Smooth muscle cell (in vitro differentiated cells): ENCODE data around the gene TRIL. TPM values are rescaled to one million over a fixed set of nuclear protein-coding genes. Genes with fewer than 3 reads are reported as not detected.

Experiments used
- DNase-seq: peaks from one replicate; lab custom pipeline; 2025; ENCODE audit not compliant: unreplicated experiment; lab: John Stamatoyannopoulos, UW
- H2AFZ ChIP-seq: fragments of 200-600 bp; sonication (generic); 2 replicates; pipeline ENCODE4 v1.6.0; 2016; ENCODE audit warnings: antibody characterized with exemption, low read depth, mild to moderate bottlenecking
- H3F3A ChIP-seq: fragments of 200-600 bp; sonication (generic); 2 replicates; pipeline ENCODE4 v1.6.0; 2017; ENCODE audit warnings: antibody characterized with exemption, low read depth
- H3K27ac ChIP-seq: fragments of 200-600 bp; sonication (generic); 2 replicates; pipeline ENCODE4 v1.5.1; 2016; ENCODE audit warnings: low read depth, mild to moderate bottlenecking
- H3K27me3 ChIP-seq: fragments of 200-600 bp; sonication (generic); 2 replicates; pipeline ENCODE4 v1.6.1; 2016; ENCODE audit warnings: low read depth, mild to moderate bottlenecking
- H3K36me3 ChIP-seq: fragments of 200-600 bp; sonication (generic); 2 replicates; pipeline ENCODE4 v1.5.1; 2016; ENCODE audit warnings: low read depth
- H3K4me1 ChIP-seq: fragments of 200-600 bp; sonication (generic); 2 replicates; pipeline ENCODE4 v1.5.1; 2016; ENCODE audit warnings: low read depth
- H3K4me2 ChIP-seq: fragments of 200-600 bp; sonication (generic); 2 replicates; pipeline ENCODE4 v1.6.0; 2016; ENCODE audit warnings: mild to moderate bottlenecking
- H3K4me3 ChIP-seq: fragments of 200-600 bp; sonication (generic); 2 replicates; pipeline ENCODE4 v1.5.1; 2016; ENCODE audit warnings: mild to moderate bottlenecking
- H3K79me2 ChIP-seq: fragments of 200-600 bp; sonication (generic); 2 replicates; pipeline ENCODE4 v1.6.0; 2016; ENCODE audit warnings: low read depth, mild to moderate bottlenecking
- H3K9ac ChIP-seq: fragments of 200-600 bp; sonication (generic); 2 replicates; pipeline ENCODE4 v1.6.0; 2016; ENCODE audit warnings: low read depth
- H3K9me3 ChIP-seq: fragments of 200-600 bp; sonication (generic); replicated peaks from 2 replicates; pipeline ENCODE4 v1.5.1; 2016; ENCODE audit warnings: low read depth
- H4K20me1 ChIP-seq: fragments of 200-600 bp; sonication (generic); 2 replicates; pipeline ENCODE4 v1.6.0; 2016; ENCODE audit warnings: low read depth
- CTCF ChIP-seq: fragments of 200-600 bp; sonication (generic); IDR thresholded peaks from 2 replicates; pipeline ENCODE4 v1.5.1; 2017; ENCODE audit warnings: borderline replicate concordance, mild to moderate bottlenecking, antibody characterized with exemption; ENCODE audit not compliant: insufficient read depth, poor library complexity, severe bottlenecking
- WGBS: methylation state at CpG from one replicate; pipeline ENCODE4 v1.1.7; 2016; ENCODE audit warnings: low lambda C conversion rate; 5-methylcytosine and 5-hydroxymethylcytosine counted together
- polyA plus RNA-seq: library from polyadenylated mRNA; unstranded; fragments of >200 nt; fragmentation: Nextera tagmentation; extraction: Ambion mirVana; gene quantifications from 2 replicates; pipeline ENCODE4 v1.2.1, GENCODE V29; 2016
- total RNA-seq: library from RNA; depleted of rRNA; stranded (reverse); fragments of >200 nt; gene quantifications from 2 replicates; pipeline ENCODE4 v1.2.3, GENCODE V29; 2014

Gene TRIL
- total and polyA plus RNA-seq, 2 experiments from 2014 or later = 11.0 to 11.1 TPM

DNA sequence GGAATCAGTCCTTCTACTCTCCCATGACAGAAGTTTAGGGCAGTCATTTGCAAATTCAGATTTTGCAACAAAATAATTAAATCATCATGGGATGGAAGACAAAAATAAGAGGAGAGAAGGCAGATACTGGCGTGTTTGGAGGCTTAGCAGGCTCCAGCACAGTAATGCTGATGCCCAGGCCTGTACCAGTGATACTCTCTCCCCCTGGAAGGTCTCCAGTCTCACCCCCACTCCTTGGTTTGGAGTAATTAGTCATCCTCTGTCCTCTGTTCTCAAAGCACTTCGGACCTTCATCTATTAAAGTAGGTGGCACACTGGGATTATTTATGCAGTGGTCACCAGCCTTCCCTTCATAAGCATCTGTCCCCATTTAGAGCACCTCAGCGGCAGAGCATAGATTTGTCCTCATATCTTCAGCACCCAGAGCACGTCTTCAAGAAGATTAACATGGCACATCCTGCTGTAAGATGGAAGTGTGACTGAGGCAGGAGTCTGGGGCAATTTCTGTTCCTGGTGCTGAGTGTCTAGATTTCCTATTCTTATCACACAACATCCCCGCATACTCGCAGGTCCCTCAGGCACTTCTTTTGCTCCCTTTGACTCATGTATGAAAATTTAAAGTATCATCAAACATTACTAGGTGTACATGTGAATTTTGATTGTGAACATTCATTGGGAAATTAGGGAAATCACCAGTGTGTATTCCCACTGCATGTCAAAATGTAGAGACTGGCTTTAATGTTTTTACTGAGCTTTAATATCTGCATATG is 31.3 kb upstream of the TRIL start:
- Histone ChIP-seq H2AFZ (no peak overlapping the region), H3K27me3 (no peaks in the 10 kb centered on the region), H3K79me2 (no peaks in the 10 kb centered on the region), H3K4me2 (no peak overlapping the region), H3K36me3 (no peaks in the 10 kb centered on the region), H4K20me1 (no peaks in the 10 kb centered on the region), H3K4me3 (no peak overlapping the region), H3F3A (peaks cover 18% of the 10 kb centered on the region), H3K27ac (peak overlapping the region; percentile 25), H3K9ac (no peak overlapping the region), H3K4me1 (peaks cover 24% of the 10 kb centered on the region), H3K9me3 (no peaks in the 10 kb centered on the region)
- no peak for TF ChIP-seq CTCF
- no peak for DNase-seq
- 80% methylated on average over 6 of the region's 6 CpGs for WGBS

DNA sequence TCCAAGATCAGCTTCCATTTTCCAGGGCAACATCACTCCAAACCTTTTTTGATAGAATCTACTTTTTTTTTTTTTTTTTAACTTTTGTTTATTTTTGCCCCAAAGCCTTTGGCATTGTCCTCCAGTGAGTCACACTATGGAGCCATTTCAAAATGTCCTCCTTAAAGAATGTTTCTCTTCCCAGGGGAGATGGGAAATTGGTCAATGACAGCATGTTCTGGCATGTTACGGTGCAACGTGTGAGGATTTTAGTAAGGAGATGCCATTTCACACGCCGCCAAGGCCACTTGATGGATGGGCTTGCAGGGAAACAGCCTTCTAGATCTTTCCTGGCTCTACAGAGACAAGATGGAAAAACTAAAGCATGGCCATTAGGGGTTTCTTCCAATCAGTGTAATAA is 30.7 kb upstream of the TRIL start:
- Histone ChIP-seq H3K36me3 (no peaks in the 10 kb centered on the region), H4K20me1 (no peaks in the 10 kb centered on the region), H3F3A (peaks cover 18% of the 10 kb centered on the region), H3K4me1 (peaks cover 30% of the 10 kb centered on the region), H3K9me3 (no peaks in the 10 kb centered on the region), H3K27ac (peak overlapping the region; percentile 25), H3K4me2 (peak overlapping the region; percentile 22), H3K27me3 (no peaks in the 10 kb centered on the region), H2AFZ (no peak overlapping the region), H3K9ac (no peak overlapping the region), H3K4me3 (no peak overlapping the region), H3K79me2 (no peaks in the 10 kb centered on the region)
- no peak for TF ChIP-seq CTCF
- no peak for DNase-seq
- WGBS = 33% methylated on average over 4 of the region's 4 CpGs

DNA sequence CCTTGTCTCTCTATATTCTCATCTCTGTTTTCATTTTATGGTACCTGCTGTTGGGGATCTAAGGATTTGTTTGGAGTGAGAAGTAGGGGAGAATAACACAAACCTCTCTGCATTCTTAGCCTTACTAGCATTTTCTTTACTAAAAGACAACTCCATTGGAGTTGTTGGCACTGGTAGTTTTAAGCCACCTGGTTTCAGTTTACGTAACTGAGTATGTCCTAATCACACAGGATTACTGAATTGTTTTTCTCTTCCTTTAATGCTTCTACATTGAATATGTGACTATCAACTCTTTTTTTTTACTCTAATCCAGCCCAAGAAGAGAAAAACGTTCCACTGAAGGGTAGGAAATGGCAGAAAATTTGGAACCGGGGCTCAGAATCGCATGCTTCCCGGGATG is 30.0 kb upstream of the TRIL start:
- no peaks in the 10 kb centered on the region for H3K27me3 ChIP-seq
- H2AFZ ChIP-seq = peak overlapping the region; percentile 6
- no peak for DNase-seq
- no peaks in the 10 kb centered on the region for H3K36me3 ChIP-seq
- H3K27ac ChIP-seq = peak overlapping the region; percentile 25
- TF ChIP-seq CTCF = no peak
- H3K79me2 ChIP-seq = no peaks in the 10 kb centered on the region
- peaks cover 18% of the 10 kb centered on the region for H3F3A ChIP-seq
- H3K4me1 ChIP-seq = peaks cover 30% of the 10 kb centered on the region
- no peaks in the 10 kb centered on the region for H4K20me1 ChIP-seq
- peak overlapping the region; percentile 22 for H3K4me2 ChIP-seq
- H3K9ac ChIP-seq = no peak overlapping the region
- H3K9me3 ChIP-seq = no peaks in the 10 kb centered on the region
- WGBS = 85% methylated on average over 5 of the region's 5 CpGs
- no peak overlapping the region for H3K4me3 ChIP-seq

DNA sequence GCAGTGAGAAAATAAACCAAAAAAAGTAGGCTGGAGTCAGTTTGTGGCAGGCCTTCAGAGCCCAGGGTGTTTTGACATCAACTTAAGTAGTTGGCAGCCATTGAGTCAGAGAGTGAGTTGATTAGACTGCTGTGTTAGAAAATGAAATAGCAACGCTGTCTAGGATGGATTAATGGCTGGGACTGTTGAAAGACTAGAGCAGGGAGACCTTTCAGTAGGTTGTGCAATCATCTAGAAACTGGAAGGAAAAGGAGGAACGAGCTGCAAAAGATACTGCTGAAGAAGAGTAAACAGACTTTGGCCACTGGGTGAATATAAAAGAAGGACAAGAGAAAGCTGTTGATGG is 28.6 kb upstream of the TRIL start:
- Histone ChIP-seq H3K27ac (peak overlapping the region; percentile 89), H3K36me3 (no peaks in the 10 kb centered on the region), H3K9me3 (no peaks in the 10 kb centered on the region), H3K79me2 (no peaks in the 10 kb centered on the region), H3F3A (peaks cover 18% of the 10 kb centered on the region), H3K4me2 (peak overlapping the region; percentile 61), H2AFZ (peak overlapping the region; percentile 53), H3K9ac (no peak overlapping the region), H3K4me3 (no peak overlapping the region), H3K4me1 (peaks cover 31% of the 10 kb centered on the region), H3K27me3 (no peaks in the 10 kb centered on the region), H4K20me1 (no peaks in the 10 kb centered on the region)
- DNase-seq = no peak
- WGBS = 9% methylated on average over 2 of the region's 2 CpGs
- TF ChIP-seq CTCF = no peak
